Activated CD8-positive, alpha-beta T cell treated with anti-CD3 and anti-CD28 coated beads, Interleukin-2, amount 10 ng/mL, durations not matched to agents 7 days and 5 days (primary cell): Measurements from ENCODE around the gene CDC42BPG. TPM values are rescaled to one million over a fixed set of nuclear protein-coding genes. Genes with fewer than 3 reads are reported as not detected.

Experiments used
- ATAC-seq: fragments of 150-1000 bp; cut with Tn5 transposase; one replicate; pipeline ENCODE4 v1.10.0; 2021; ENCODE audit warnings: moderate library complexity
- CTCF ChIA-PET: fragments of 350-600 bp; sonication (Branson Sonifier 250); formaldehyde crosslinking; loops from one replicate; lab custom pipeline; 2021; ENCODE audit warnings: antibody characterized with exemption; lab: Charles Lee
- POLR2A ChIA-PET: fragments of 350-600 bp; sonication (Branson Sonifier 250); formaldehyde crosslinking; loops from one replicate; lab custom pipeline; 2021; ENCODE audit warnings: antibody characterized with exemption; lab: Charles Lee
- DNase-seq: peaks from one replicate; pipeline ENCODE4 v3.0.0-alpha.2; 2020
- H3K27ac Mint-ChIP-seq: one replicate; pipeline ENCODE4 v1.8.0; 2021; ENCODE audit warnings: mild to moderate bottlenecking, mixed read lengths
- H3K27me3 Mint-ChIP-seq: one replicate; pipeline ENCODE4 v1.8.0; 2021; ENCODE audit warnings: low read depth, mixed read lengths
- H3K36me3 Mint-ChIP-seq: one replicate; pipeline ENCODE4 v1.8.0; 2021; ENCODE audit warnings: low read depth, mixed read lengths
- H3K4me1 Mint-ChIP-seq: one replicate; pipeline ENCODE4 v1.8.0; 2021; ENCODE audit warnings: low read depth, mixed read lengths
- H3K4me3 Mint-ChIP-seq: one replicate; pipeline ENCODE4 v1.8.0; 2021; ENCODE audit warnings: mild to moderate bottlenecking, mixed read lengths
- H3K9me3 Mint-ChIP-seq: one replicate; pipeline ENCODE4 v1.8.0; 2022; ENCODE audit warnings: mixed read lengths; ENCODE audit not compliant: insufficient read depth
- total RNA-seq, 2 experiments: library from RNA; stranded (reverse); gene quantifications; one replicate each; pipeline ENCODE4 v1.2.3, GENCODE V29; 2021

The CDC42BPG gene
- total RNA-seq, 2 experiments from 2014 or later = 0.61 to 1.2 TPM

GRCh38 chr11:64888406-64888728 is 43.9 kb upstream of the CDC42BPG start:
- H3K36me3 Mint-ChIP-seq = no peaks in the 10 kb centered on the region
- H3K27ac Mint-ChIP-seq = peak overlapping the region; percentile 81
- ATAC-seq (no peak), DNase-seq (no peak)
- H3K4me1 Mint-ChIP-seq = peaks cover 38% of the 10 kb centered on the region
- peak overlapping the region; percentile 52 for H3K4me3 Mint-ChIP-seq
- POLR2A ChIA-PET = interaction anchor here (0.6 to 2.1 kb wide), 8 partner anchors 9 to 40 kb away, joined by 3 to 11 read pairs (median 4); no protein-coding TSS in a partner anchor
- no peaks in the 10 kb centered on the region for H3K27me3 Mint-ChIP-seq
- no peaks in the 10 kb centered on the region for H3K9me3 Mint-ChIP-seq
- CTCF ChIA-PET = interaction anchor here (0.6 to 15.3 kb wide), 14 partner anchors 10 to 445 kb away, joined by 3 to 491 read pairs (median 4); partner anchors contain the start of genes ARL2, CDC42BPG, CDCA5 and DPF2

GRCh38 chr11:64887757-64888405 is 43.4 kb upstream of the CDC42BPG start:
- Mint-ChIP-seq H3K27me3 (no peaks in the 10 kb centered on the region), H3K4me1 (peaks cover 43% of the 10 kb centered on the region), H3K36me3 (no peaks in the 10 kb centered on the region), H3K27ac (peak overlapping the region; percentile 81), H3K9me3 (no peaks in the 10 kb centered on the region), H3K4me3 (peak overlapping the region; percentile 52)
- CTCF ChIA-PET = interaction anchor here (0.6 to 15.3 kb wide), 14 partner anchors 10 to 446 kb away, joined by 3 to 491 read pairs (median 4); partner anchors contain the start of genes ARL2, CDC42BPG, CDCA5 and DPF2
- DNase-seq (peak; percentile 88), ATAC-seq (peak; percentile 91)
- POLR2A ChIA-PET = interaction anchor here (0.6 to 2.1 kb wide), 8 partner anchors 9 to 40 kb away, joined by 3 to 11 read pairs (median 4); no protein-coding TSS in a partner anchor

GRCh38 chr11:64887234-64887756 is 42.8 kb upstream of the CDC42BPG start:
- ChIA-PET CTCF (interaction anchor here (1.1 to 15.3 kb wide), 6 partner anchors 11 to 126 kb away, joined by 3 to 491 read pairs (median 42); partner anchors contain the start of genes ARL2, CDC42BPG and EHD1), POLR2A (interaction anchor here (1.1 to 2.1 kb wide), 5 partner anchors 8 to 39 kb away, joined by 3 to 11 read pairs (median 4); no protein-coding TSS in a partner anchor)
- H3K36me3 Mint-ChIP-seq = no peaks in the 10 kb centered on the region
- H3K4me3 Mint-ChIP-seq = no peak overlapping the region
- peaks cover 46% of the 10 kb centered on the region for H3K4me1 Mint-ChIP-seq
- DNase-seq (no peak), ATAC-seq (no peak)
- no peaks in the 10 kb centered on the region for H3K9me3 Mint-ChIP-seq
- no peaks in the 10 kb centered on the region for H3K27me3 Mint-ChIP-seq
- H3K27ac Mint-ChIP-seq = no peak overlapping the region

- POLR2A ChIA-PET = interaction anchor here (0.6 to 14.9 kb wide), 3 partner anchors 13 to 232 kb away, joined by 3 to 469 read pairs (median 3); partner anchors contain the start of genes CDC42BPG and ZNHIT2
- Mint-ChIP-seq H3K4me1 (peaks cover 58% of the 10 kb centered on the region), H3K36me3 (no peaks in the 10 kb centered on the region), H3K27me3 (no peaks in the 10 kb centered on the region), H3K4me3 (no peak overlapping the region), H3K27ac (peak overlapping the region; percentile 56), H3K9me3 (no peaks in the 10 kb centered on the region)
- CTCF ChIA-PET = interaction anchor here (0.7 to 15.0 kb wide), 9 partner anchors 8 to 44 kb away, joined by 3 to 306 read pairs (median 5); partner anchors contain the start of genes CDC42BPG and EHD1
- DNase-seq (peak; percentile 54), ATAC-seq (peak; percentile 50)
These were observed 41.2 kb upstream of the CDC42BPG start for GRCh38 chr11:64885367-64886286.

- H3K36me3 Mint-ChIP-seq = no peaks in the 10 kb centered on the region
- no peaks in the 10 kb centered on the region for H3K27me3 Mint-ChIP-seq
- H3K4me1 Mint-ChIP-seq = peaks cover 74% of the 10 kb centered on the region
- no peak for DNase-seq
- ChIA-PET CTCF (interaction anchor here (11.6 to 15.0 kb wide), 3 partner anchors 7 to 34 kb away, joined by 127 to 306 read pairs (median 211); partner anchors contain the start of genes CDC42BPG and EHD1), POLR2A (interaction anchor here (14.9 kb wide), 1 partner anchor 27 kb away, joined by 469 read pairs; the partner anchor contains the start of gene CDC42BPG)
- no peak overlapping the region for H3K4me3 Mint-ChIP-seq
- H3K9me3 Mint-ChIP-seq = no peaks in the 10 kb centered on the region
- ATAC-seq = no peak
- peak overlapping the region; percentile 75 for H3K27ac Mint-ChIP-seq
These were observed 39.6 kb upstream of the CDC42BPG start for GRCh38 chr11:64884019-64884418.

- Mint-ChIP-seq H3K27ac (peak overlapping the region; percentile 75), H3K27me3 (no peaks in the 10 kb centered on the region), H3K9me3 (no peaks in the 10 kb centered on the region), H3K36me3 (no peaks in the 10 kb centered on the region), H3K4me1 (peaks cover 76% of the 10 kb centered on the region), H3K4me3 (no peak overlapping the region)
- ATAC-seq = no peak
- POLR2A ChIA-PET = interaction anchor here (14.9 kb wide), 1 partner anchor 26 kb away, joined by 469 read pairs; the partner anchor contains the start of gene CDC42BPG
- no peak for DNase-seq
- CTCF ChIA-PET = interaction anchor here (0.9 to 15.0 kb wide), 4 partner anchors 10 to 33 kb away, joined by 4 to 306 read pairs (median 109); partner anchors contain the start of gene CDC42BPG
These were observed 39.1 kb upstream of the CDC42BPG start for GRCh38 chr11:64883575-64883974.

- CTCF ChIA-PET = interaction anchor here (2.1 to 15.0 kb wide), 3 partner anchors 13 to 32 kb away, joined by 7 to 306 read pairs (median 211); partner anchors contain the start of gene CDC42BPG
- no peak for DNase-seq
- POLR2A ChIA-PET = interaction anchor here (14.9 kb wide), 1 partner anchor 25 kb away, joined by 469 read pairs; the partner anchor contains the start of gene CDC42BPG
- H3K4me1 Mint-ChIP-seq = peaks cover 65% of the 10 kb centered on the region
- H3K9me3 Mint-ChIP-seq = no peaks in the 10 kb centered on the region
- no peak overlapping the region for H3K4me3 Mint-ChIP-seq
- peaks cover 8% of the 10 kb centered on the region for H3K36me3 Mint-ChIP-seq
- no peak for ATAC-seq
- no peaks in the 10 kb centered on the region for H3K27me3 Mint-ChIP-seq
- H3K27ac Mint-ChIP-seq = no peak overlapping the region
These were observed 37.8 kb upstream of the CDC42BPG start for GRCh38 chr11:64882243-64882642.

GRCh38 chr11:64881476-64881875 is 37.0 kb upstream of the CDC42BPG start:
- Mint-ChIP-seq H3K4me3 (peak overlapping the region; percentile 87), H3K36me3 (peaks cover 16% of the 10 kb centered on the region), H3K4me1 (peaks cover 64% of the 10 kb centered on the region), H3K27me3 (no peaks in the 10 kb centered on the region), H3K9me3 (no peaks in the 10 kb centered on the region), H3K27ac (peak overlapping the region; percentile 92)
- DNase-seq (no peak), ATAC-seq (no peak)
- POLR2A ChIA-PET = interaction anchor here (14.9 kb wide), 1 partner anchor 24 kb away, joined by 469 read pairs; the partner anchor contains the start of gene CDC42BPG
- CTCF ChIA-PET = interaction anchor here (2.1 to 15.0 kb wide), 4 partner anchors 8 to 31 kb away, joined by 7 to 306 read pairs (median 169); partner anchors contain the start of gene CDC42BPG

- H3K27ac Mint-ChIP-seq = peak overlapping the region; percentile 92
- H3K4me3 Mint-ChIP-seq = peak overlapping the region; percentile 87
- ATAC-seq (no peak), DNase-seq (peak; percentile 61)
- H3K4me1 Mint-ChIP-seq = peaks cover 63% of the 10 kb centered on the region
- H3K27me3 Mint-ChIP-seq = no peaks in the 10 kb centered on the region
- POLR2A ChIA-PET = interaction anchor here (0.6 to 14.9 kb wide), 3 partner anchors 23 to 382 kb away, joined by 3 to 469 read pairs (median 3); partner anchors contain the start of genes CDC42BPG and CDCA5
- peaks cover 26% of the 10 kb centered on the region for H3K36me3 Mint-ChIP-seq
- H3K9me3 Mint-ChIP-seq = no peaks in the 10 kb centered on the region
- CTCF ChIA-PET = interaction anchor here (0.7 to 15.0 kb wide), 4 partner anchors 9 to 625 kb away, joined by 3 to 306 read pairs (median 169); partner anchors contain the start of gene CDC42BPG
These were observed 36.0 kb upstream of the CDC42BPG start for GRCh38 chr11:64880240-64881001.
